Measurements from ENCODE around the gene DUOX1.

DNA sequence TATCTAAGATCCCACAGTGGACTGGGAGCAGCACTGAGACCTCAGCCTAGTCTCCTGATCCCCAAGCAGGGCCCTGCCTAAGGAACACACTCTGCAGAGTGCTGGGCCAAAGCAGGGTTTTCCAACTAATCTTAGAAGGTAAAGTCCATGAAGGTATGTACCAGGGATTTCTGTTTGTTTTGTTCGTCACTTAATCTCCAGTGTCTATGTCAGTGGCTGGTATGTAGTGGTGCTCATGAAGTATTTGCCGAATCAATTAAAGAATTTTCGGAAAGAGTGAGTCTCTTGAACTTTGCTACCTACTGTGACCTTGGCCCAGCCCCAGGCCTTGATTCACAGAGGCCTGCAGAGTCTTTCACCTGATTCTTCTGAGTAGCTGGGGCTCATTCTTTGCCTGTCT, 1.7 kb downstream of the DUOX1 start:
- TF ChIP-seq TAF1 (CRISPR knock-in tag; IDR thresholded peaks at IDR 0.05) (no peak), WIZ (CRISPR knock-in tag; IDR thresholded peaks at IDR 0.05) (no peak)
